NK-92 (cell line): ENCODE data around the gene MYRFL.

Source experiments
- DNase-seq: peaks from one replicate; lab custom pipeline; 2025; ENCODE audit not compliant: unreplicated experiment; lab: John Stamatoyannopoulos, UW

Gene MYRFL

GRCh38 chr12:69929531-69929930, 104.5 kb downstream of the MYRFL start:
- no peak for DNase-seq

GRCh38 chr12:69931569-69931968, 106.5 kb downstream of the MYRFL start:
- DNase-seq: no peak

- no peak for DNase-seq
These were observed 107.1 kb downstream of the MYRFL start for GRCh38 chr12:69932154-69932553.

- no peak for DNase-seq
These were observed 107.9 kb downstream of the MYRFL start for GRCh38 chr12:69932676-69933552.

- no peak for DNase-seq
These were observed 109.0 kb downstream of the MYRFL start for GRCh38 chr12:69934011-69934410.

- no peak for DNase-seq
These were observed 110.6 kb downstream of the MYRFL start for GRCh38 chr12:69935651-69936100.

- no peak for DNase-seq
These were observed 111.2 kb downstream of the MYRFL start for GRCh38 chr12:69936214-69936731.

GRCh38 chr12:69936766-69937165, 111.7 kb downstream of the MYRFL start:
- DNase-seq: no peak

- DNase-seq: no peak
These were observed 122.1 kb downstream of the MYRFL start for GRCh38 chr12:69947123-69947522.

- DNase-seq: no peak
These were observed 122.9 kb downstream of the MYRFL start for GRCh38 chr12:69947897-69948296.

GRCh38 chr12:69948851-69949250, 123.8 kb downstream of the MYRFL start:
- DNase-seq: no peak

- DNase-seq: no peak
These were observed 124.4 kb downstream of the MYRFL start for GRCh38 chr12:69949311-69950002.

GRCh38 chr12:69951108-69951507, 126.1 kb downstream of the MYRFL start:
- DNase-seq: no peak

- DNase-seq: no peak
These were observed 127.9 kb downstream of the MYRFL start for GRCh38 chr12:69952890-69953289.

GRCh38 chr12:69961246-69961645, 136.2 kb downstream of the MYRFL start:
- no peak for DNase-seq

- DNase-seq: no peak
These were observed 141.4 kb downstream of the MYRFL start for GRCh38 chr12:69966409-69966808.

GRCh38 chr12:69966839-69967238, 141.8 kb downstream of the MYRFL start:
- DNase-seq: no peak

GRCh38 chr12:69969011-69969410, 144.0 kb downstream of the MYRFL start:
- no peak for DNase-seq

GRCh38 chr12:69972136-69972535, 147.1 kb downstream of the MYRFL start:
- DNase-seq: no peak

GRCh38 chr12:69978020-69978419, 153.0 kb downstream of the MYRFL start:
- DNase-seq: no peak

GRCh38 chr12:69981881-69982475, 157.0 kb downstream of the MYRFL start:
- DNase-seq: no peak

- no peak for DNase-seq
These were observed 159.2 kb downstream of the MYRFL start for GRCh38 chr12:69984241-69984640.
